ENCODE results near the gene MEOX2.

- no peak for TF ChIP-seq PHF21A (CRISPR knock-in tag; IDR thresholded peaks at IDR 0.05)
- no peak for TF ChIP-seq EP300 (IDR thresholded peaks at IDR 0.05; ENCODE audit: low read depth in 2 of 2, low read length in 2 of 2)
- no peak for TF ChIP-seq EP300 (CRISPR knock-in tag; IDR thresholded peaks at IDR 0.05; ENCODE audit: borderline replicate concordance)
- no peak for TF ChIP-seq ZNF3 (CRISPR knock-in tag; IDR thresholded peaks at IDR 0.05)
- TF ChIP-seq ZNF331 (CRISPR knock-in tag; IDR thresholded peaks at IDR 0.05), result no peak
- TF ChIP-seq CAMTA2 (CRISPR knock-in tag; IDR thresholded peaks at IDR 0.05; ENCODE audit: borderline replicate concordance), result no peak
- no peak for TF ChIP-seq KDM5A (IDR thresholded peaks at IDR 0.05; ENCODE audit: borderline replicate concordance, low read length)
Observed at GRCh38 chr7:15720849-15721471, 34.5 kb upstream of the MEOX2 start.
